Fibroblast of villous mesenchyme (primary cell): Measurements from ENCODE around the gene MRGPRF. TPM values are rescaled to one million over a fixed set of nuclear protein-coding genes. Genes with fewer than 3 reads are reported as not detected.

Experiments used
- DNase-seq: peaks from one replicate; pipeline ENCODE4 v3.0.0-alpha.2; 2010; ENCODE audit warnings: low read depth
- H3K4me3 ChIP-seq: 2 replicates; pipeline ENCODE4 v1.5.1; 2011; ENCODE audit warnings: low read depth, mild to moderate bottlenecking, low read length
- total RNA-seq: library from RNA; depleted of rRNA; stranded (reverse); fragments of >200 nt; gene quantifications from 2 replicates; pipeline ENCODE4 v1.2.3, GENCODE V29; 2012
- TF ChIP-seq, protein P1 (sequence below): IDR thresholded peaks from 2 replicates; pipeline ENCODE4 v1.5.1; 2012; ENCODE audit warnings: low read depth, mild to moderate bottlenecking, low read length; ENCODE audit not compliant: insufficient read depth

The MRGPRF gene
- total RNA-seq, 1 donor, result 61.3 TPM

GRCh38 chr11:69010361-69010891, 2.6 kb downstream of the MRGPRF start:
- TF ChIP-seq, protein P1, sequence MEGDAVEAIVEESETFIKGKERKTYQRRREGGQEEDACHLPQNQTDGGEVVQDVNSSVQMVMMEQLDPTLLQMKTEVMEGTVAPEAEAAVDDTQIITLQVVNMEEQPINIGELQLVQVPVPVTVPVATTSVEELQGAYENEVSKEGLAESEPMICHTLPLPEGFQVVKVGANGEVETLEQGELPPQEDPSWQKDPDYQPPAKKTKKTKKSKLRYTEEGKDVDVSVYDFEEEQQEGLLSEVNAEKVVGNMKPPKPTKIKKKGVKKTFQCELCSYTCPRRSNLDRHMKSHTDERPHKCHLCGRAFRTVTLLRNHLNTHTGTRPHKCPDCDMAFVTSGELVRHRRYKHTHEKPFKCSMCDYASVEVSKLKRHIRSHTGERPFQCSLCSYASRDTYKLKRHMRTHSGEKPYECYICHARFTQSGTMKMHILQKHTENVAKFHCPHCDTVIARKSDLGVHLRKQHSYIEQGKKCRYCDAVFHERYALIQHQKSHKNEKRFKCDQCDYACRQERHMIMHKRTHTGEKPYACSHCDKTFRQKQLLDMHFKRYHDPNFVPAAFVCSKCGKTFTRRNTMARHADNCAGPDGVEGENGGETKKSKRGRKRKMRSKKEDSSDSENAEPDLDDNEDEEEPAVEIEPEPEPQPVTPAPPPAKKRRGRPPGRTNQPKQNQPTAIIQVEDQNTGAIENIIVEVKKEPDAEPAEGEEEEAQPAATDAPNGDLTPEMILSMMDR, result no peak
- DNase-seq, result no peak
- H3K4me3 ChIP-seq, result peak overlapping the region; percentile 36

DNA sequence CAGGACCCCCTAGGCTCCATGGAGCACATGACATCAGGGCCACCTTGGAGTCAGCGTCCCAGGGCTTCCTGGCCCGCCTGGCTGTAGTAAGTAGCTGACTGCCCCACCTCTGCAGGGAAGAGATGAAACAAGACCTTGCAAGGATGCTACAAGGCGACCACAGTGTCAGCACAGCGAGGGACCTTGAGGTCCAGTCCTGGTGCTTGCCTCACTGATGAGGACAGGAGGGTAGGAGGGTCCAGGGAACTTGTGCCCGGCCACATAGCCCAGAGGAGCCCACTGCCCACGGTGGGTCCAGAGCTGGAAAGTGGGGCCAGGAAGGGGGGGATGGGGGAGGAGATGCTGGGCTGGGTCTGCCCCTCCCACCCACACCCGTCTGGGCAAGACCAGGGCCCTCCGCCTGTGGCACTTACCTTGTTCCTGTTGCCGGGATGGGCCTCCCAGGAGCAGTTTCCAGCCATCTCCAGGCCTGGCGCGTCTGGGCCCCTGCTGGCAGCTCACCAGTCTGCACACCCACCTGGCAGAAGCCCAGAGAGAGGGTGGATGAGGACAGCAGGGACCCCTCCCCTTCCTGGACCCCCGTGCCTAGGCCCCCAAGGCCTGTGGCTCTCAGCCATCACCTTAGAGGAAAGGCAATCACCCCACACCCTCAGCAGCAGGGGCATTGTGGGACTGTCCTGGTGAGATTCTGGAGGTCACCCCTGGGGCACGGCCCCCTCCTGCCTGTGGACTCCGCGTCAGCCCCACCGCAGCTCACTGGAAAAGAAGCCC, 3.4 kb downstream of the MRGPRF start:
- TF ChIP-seq, protein P1, result no peak
- DNase-seq, result no peak
- no peak overlapping the region for H3K4me3 ChIP-seq

DNA sequence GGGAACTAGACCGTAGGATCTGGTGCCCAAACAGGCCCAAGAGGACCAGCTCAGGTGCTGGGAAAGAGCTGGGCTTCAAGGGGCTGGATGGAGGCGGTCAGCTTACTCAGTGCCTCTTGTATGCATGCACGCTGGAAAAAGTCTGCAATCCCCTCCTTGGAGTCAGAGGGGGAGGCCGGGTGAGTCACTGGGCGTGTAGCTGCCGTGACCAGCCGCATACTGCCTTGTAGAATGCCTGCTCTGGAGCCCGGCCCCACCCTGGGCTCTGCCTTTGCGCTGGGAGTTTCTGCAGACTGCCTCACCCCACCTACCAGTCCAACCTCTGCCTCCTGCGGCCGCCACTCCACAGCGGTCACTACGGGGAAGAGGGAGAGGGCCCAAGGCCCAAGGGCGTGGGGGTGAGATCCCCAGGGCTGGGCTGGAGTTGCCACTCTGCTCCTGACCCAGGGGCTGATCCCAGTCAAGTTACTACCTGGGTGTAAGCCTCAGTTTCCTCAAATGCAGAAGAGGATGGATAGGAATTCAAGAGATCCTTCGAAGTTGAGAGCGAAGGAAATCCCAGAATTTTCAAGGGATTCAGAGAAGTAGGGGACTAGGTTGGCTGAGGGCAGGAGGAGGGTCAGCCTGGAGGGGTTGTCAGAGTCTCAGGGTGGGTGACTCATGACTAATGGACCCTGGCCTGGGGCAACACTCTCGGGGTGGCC, 4.2 kb downstream of the MRGPRF start:
- peak; percentile 97 for DNase-seq
- TF ChIP-seq, protein P1, result no peak
- H3K4me3 ChIP-seq, result no peak overlapping the region

DNA sequence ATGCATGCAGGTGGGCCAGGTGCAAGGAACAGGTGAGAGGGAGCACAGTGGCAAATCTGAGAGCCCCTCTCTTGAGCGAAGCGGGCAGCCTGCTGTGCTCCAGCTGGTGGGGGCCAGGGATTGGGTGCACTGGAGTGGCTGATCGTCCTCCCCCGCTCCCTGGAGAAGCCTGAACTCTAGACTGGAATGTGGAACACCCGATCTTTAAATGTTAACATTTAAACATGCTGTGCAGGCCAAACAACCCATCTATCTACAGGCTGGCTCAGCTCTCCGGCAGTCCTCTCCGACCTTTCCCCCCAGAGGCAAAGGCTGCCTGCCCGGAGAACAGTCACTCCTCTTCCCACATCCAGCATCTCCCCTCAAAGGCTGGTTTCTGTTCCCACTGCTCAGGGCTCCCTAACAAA, 5.1 kb downstream of the MRGPRF start:
- TF ChIP-seq, protein P1, result no peak
- H3K4me3 ChIP-seq, result no peak overlapping the region
- peak; percentile 62 for DNase-seq

GRCh38 chr11:69006816-69007215, 6.2 kb downstream of the MRGPRF start:
- DNase-seq, result no peak
- TF ChIP-seq, protein P1, result no peak
- no peak overlapping the region for H3K4me3 ChIP-seq

- H3K4me3 ChIP-seq, result no peak overlapping the region
- no peak for DNase-seq
- TF ChIP-seq, protein P1, result no peak
These were observed 7.2 kb downstream of the MRGPRF start for GRCh38 chr11:69005631-69006368.
